HG02973 (cell line): ENCODE results near the gene ZNF222.

ENCODE experiments used
- ATAC-seq: cut with Tn5 transposase; IDR thresholded peaks from one replicate; pipeline ENCODE4 v1.9.1; 2021; ENCODE audit warnings: moderate library complexity; ENCODE audit not compliant: unreplicated experiment

The ZNF222 gene

GRCh38 chr19:44025217-44025936 lies at the start of gene ZNF222:
TSS of gene ZNF222 (plus strand) at chr19:44025379. CDS start at chr19:44025437, 58 bp downstream.
- peak; percentile 96 for ATAC-seq

- no peak for ATAC-seq
Measured at GRCh38 chr19:43976732-43977131, 48.4 kb upstream of the ZNF222 start.

- peak; percentile 23 for ATAC-seq
Measured at GRCh38 chr19:43983544-43983911, 41.7 kb upstream of the ZNF222 start.

GRCh38 chr19:43983912-43984686 lies 41.1 kb upstream of the ZNF222 start, which contains the start of gene ZNF155:
TSS of gene ZNF155 (plus strand) at chr19:43984188. CDS start at chr19:43988544, 4,356 bp downstream.
- ATAC-seq: peak; percentile 84

- peak; percentile 7 for ATAC-seq
Measured at GRCh38 chr19:43984687-43985000, 40.5 kb upstream of the ZNF222 start.

DNA sequence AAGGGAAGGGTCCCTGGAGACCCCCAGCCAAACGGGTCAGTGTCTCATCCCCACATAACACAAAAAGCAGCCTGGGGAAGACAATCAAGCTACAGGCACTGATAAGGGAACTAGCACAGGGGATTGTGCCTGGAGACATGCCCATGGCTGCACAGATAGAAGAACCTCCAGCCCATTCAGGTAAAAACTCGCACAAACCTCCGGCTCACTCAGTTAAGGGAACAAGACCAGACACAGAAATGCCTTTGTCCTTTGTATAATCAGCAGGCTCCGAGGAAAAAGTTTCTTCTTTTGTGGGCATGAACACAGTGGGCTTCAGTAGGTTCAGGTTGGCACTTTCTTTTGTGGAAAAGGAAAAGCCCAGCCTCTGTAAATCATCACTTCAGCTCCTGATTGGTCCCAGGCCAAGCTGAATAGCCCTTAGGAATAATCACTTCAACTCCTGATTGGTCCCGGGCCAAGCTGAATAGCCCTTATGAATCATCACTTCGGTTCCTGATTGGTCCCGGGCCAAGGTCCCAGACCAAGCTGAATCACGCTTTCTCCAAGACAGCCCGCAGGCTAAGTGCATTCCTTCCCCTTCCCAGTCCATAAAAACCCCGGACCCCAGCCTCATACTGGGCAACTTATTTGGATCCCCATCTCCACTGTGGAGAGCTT lies 27.4 kb upstream of the ZNF222 start:
- no peak for ATAC-seq

DNA sequence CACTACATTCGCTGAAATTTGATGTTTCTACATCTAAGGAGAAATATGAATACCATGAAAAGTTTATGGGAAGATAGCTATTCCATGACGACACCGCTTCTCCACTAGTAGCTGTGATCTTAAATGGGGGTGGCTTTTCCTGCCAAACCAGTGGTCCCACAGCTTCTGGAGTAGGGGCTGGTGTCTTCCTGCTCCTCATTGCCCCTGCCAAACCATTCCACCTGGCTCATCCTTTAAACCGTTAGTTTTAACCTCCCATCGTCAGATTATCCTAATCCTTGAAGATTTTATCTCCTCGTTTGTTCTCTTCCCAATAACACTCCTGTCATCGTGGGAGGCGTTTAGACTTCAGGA lies 23.0 kb upstream of the ZNF222 start:
- no peak for ATAC-seq

DNA sequence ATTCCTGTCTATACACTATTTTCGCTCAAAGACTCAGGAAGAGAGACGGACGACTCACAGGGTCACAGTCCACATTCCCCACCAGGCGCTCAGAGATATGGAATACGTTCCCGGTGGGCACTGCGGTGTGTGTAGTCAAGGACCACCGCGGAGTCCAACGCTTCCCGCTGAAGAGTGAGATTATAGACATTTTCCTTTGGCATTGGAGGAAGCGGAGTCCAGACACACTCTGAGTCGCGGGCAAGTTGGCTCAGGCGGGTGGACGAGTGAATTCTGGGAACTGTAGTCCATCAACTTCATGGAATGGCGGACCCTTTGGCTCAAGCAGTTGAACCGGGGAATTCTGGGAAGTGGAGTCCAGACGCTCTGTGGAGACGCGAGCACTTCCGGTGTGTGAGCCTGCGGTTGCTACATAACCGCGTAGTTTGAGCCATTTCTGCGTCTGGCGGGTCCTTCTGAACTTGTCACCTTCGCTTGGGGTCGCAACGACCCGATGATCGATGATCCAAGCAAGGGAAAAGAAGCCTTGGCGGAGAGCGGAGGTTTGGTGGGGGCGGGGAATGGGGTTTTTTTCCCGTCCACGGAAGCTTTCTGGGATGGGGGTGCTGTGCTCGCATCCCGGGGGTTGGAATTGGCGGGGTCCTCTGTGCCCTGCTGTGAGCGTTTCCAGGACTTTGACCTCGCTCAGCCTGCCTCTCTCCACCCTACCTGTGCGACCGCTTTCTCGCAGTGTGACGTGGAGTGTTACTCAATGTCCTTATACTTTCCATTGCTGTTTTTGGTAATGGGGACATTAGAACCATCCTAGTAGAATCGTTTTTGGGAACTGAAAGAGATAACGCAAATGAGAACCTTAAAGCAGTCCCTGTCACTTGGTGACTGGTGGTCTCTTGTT lies 22.4 kb upstream of the ZNF222 start, which contains the start of gene ZNF230:
ZNF230 (plus strand) TSS at position 392 of the 895 bp plus-strand sequence. CDS start 4,122 bp downstream, outside the sequence.
- ATAC-seq: peak; percentile 93

GRCh38 chr19:44003461-44004009 lies 21.6 kb upstream of the ZNF222 start:
- ATAC-seq: no peak

- ATAC-seq: no peak
Measured at GRCh38 chr19:44005973-44006372, 19.2 kb upstream of the ZNF222 start.

GRCh38 chr19:44007473-44007872 lies 17.7 kb upstream of the ZNF222 start:
- ATAC-seq: no peak

DNA sequence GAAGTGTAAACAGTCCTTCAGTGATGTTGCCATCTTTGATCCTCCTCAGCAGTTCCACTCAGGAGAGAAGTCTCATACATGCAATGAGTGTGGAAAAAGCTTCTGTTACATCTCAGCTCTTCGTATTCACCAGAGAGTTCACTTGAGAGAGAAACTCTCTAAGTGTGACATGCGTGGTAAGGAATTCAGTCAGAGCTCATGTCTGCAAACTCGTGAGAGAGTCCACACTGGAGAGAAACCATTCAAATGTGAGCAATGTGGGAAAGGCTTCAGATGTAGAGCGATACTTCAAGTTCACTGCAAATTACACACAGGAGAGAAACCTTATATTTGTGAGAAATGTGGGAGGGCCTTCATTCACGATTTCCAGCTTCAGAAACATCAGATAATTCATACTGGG lies 14.7 kb upstream of the ZNF222 start:
- no peak for ATAC-seq

DNA sequence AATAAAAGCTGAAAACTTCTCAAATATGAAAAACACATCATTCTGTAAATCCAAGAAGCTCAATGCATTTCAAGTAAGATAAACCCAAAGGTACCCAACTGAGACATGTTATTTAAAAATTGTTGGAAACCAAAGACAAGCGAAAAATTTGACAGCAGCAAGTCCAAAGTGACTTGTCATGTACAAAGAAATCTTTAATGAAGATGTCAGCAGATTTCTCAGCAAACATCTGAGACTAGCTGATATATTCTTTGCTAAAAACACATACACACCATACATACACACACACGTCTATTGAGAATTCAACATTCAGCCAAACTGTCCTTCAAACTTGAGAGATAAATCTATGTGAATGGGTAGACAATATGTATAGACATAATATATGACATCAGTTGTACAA lies 5.7 kb upstream of the ZNF222 start:
- no peak for ATAC-seq

- no peak for ATAC-seq
Measured at GRCh38 chr19:44021221-44021620, 4.0 kb upstream of the ZNF222 start.

GRCh38 chr19:44024900-44025216 lies 321 bp upstream of the ZNF222 start:
- ATAC-seq: no peak

DNA sequence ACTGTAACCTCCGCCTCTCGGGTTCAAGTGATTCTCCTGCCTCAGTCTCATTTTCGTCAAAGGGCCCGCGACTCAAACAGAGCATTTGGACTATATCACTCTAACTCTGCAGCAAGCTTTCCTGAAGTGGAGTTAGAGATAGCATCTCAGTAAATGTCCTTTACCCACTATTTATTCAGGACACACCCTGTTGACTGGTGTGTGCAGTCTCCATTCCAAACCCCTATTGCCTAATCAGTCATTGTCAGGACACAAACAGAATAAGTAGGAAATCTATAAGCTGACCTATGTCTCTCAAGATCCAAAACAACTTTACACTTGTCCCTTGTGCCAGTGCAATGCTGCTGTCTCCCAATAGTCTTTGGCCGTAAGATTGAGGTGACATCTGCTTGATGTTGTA lies 1.4 kb downstream of the ZNF222 start:
- ATAC-seq: no peak

DNA sequence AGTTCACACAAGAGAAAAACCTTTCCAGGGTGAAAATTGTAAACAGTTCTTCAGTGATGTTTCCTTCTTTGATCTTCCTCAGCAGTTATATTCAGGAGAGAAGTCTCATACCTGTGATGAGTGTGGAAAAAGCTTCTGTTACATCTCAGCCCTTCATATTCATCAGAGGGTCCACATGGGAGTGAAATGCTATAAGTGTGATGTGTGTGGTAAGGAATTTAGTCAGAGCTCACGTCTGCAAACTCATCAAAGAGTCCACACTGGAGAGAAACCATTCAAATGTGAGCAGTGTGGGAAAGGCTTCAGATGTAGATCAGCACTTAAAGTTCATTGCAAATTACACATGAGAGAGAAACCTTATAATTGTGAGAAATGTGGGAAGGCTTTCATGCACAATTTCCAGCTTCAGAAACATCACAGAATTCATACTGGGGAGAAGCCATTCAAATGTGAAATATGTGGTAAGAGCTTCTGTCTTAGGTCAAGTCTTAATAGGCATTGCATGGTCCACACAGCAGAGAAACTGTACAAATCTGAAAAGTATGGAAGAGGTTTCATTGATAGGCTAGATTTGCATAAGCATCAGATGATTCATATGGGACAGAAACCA lies 6.9 kb downstream of the ZNF222 start:
- no peak for ATAC-seq

DNA sequence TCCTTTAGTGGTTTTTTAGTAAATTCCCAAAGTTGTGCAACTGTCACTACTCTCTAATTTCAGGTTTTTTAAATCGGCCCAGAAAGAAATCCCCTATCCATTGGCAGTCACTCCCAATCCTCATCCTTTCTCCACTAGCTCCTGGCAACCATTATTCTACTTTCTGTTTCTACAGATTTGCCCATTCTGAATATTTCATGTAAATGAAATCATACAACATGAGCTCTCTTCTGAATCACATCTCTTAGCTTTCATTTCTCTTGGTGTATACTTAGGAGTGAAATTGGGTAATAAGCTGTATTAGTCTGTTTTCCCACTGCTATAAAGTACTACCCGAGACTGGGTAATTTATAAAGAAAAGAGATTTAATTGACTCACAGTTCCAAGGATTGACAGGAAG lies 17.0 kb downstream of the ZNF222 start:
- no peak for ATAC-seq

GRCh38 chr19:44050740-44051649 lies 25.8 kb downstream of the ZNF222 start:
- no peak for ATAC-seq
